KG1 (cell line): ENCODE data around the gene ZC3H18.

Experiments used
- DNase-seq: peaks from one replicate; lab custom pipeline; 2025; lab: John Stamatoyannopoulos, UW

ZC3H18 gene

GRCh38 chr16:88678224-88678979, 108.2 kb downstream of the ZC3H18 start:
- DNase-seq, result no peak

- DNase-seq, result no peak
Measured at GRCh38 chr16:88680554-88681083, 110.4 kb downstream of the ZC3H18 start.

- DNase-seq, result no peak
Measured at GRCh38 chr16:88681084-88681680, 111.0 kb downstream of the ZC3H18 start.
